IMR-90 (cell line): ENCODE data around the gene KLK1.

ENCODE experiments used
- BHLHE40 ChIP-seq: fragments of 150-350 bp; IDR thresholded peaks from 2 replicates; pipeline ENCODE4 v1.6.1; 2016; ENCODE audit warnings: mild to moderate bottlenecking, low read depth, low read length
- CTCF ChIP-seq: conservative IDR thresholded peaks from 2 replicates; pipeline ENCODE4 v1.5.1; 2012; ENCODE audit warnings: mild to moderate bottlenecking, low read depth, low read length, improper control_type of control experiment
- ELK1 ChIP-seq: fragments of 150-350 bp; IDR thresholded peaks from 2 replicates; pipeline ENCODE4 v1.6.1; 2016; ENCODE audit warnings: low read depth, mild to moderate bottlenecking, low read length, moderate library complexity, borderline replicate concordance
- MXI1 ChIP-seq: IDR thresholded peaks from 2 replicates; pipeline ENCODE4 v1.6.1; 2012; ENCODE audit warnings: low read depth, mild to moderate bottlenecking, low read length, moderate library complexity, borderline replicate concordance
- POLR2A ChIP-seq: IDR thresholded peaks from 2 replicates; pipeline ENCODE4 v1.6.1; 2012; ENCODE audit warnings: mild to moderate bottlenecking, low read depth, low read length
- RAD21 ChIP-seq: IDR thresholded peaks from 2 replicates; pipeline ENCODE4 v1.6.1; 2012; ENCODE audit warnings: low read length, improper control_type of control experiment
- RCOR1 ChIP-seq: IDR thresholded peaks from 2 replicates; pipeline ENCODE4 v1.6.1; 2012; ENCODE audit warnings: mild to moderate bottlenecking, low read length, improper control_type of control experiment; ENCODE audit not compliant: insufficient replicate concordance
- RFX5 ChIP-seq: IDR thresholded peaks from 2 replicates; pipeline ENCODE4 v1.8.0; 2012; ENCODE audit warnings: low read depth, mild to moderate bottlenecking, low read length, moderate library complexity
- USF2 ChIP-seq: fragments of 150-350 bp; IDR thresholded peaks from 2 replicates; pipeline ENCODE4 v1.6.1; 2017; ENCODE audit warnings: mild to moderate bottlenecking, antibody characterized with exemption, low read length, low read depth

GRCh38 chr19:50831026-50831396 lies 7.4 kb upstream of the KLK1 start:
- TF ChIP-seq RFX5 (no peak), CTCF (no peak), USF2 (no peak), POLR2A (no peak), MXI1 (no peak), BHLHE40 (no peak), ELK1 (no peak), RAD21 (no peak), RCOR1 (no peak)
